Right hindlimb (tissue), 1 donor: ENCODE measurements around the gene PHKA1.
"Not testable (repeated sequence)": the region's sequence is repeated elsewhere in the genome, so short reads cannot be mapped to it uniquely, and the experiment has no call there.

ENCODE experiments used
- DNase-seq: peaks from one replicate; pipeline ENCODE4 v3.0.0-alpha.2; 2018

The PHKA1 gene

GRCh38 chrX:72568406-72569092 lies 145.6 kb downstream of the PHKA1 start:
- DNase-seq, result no peak

- DNase-seq, result no peak
Observed at GRCh38 chrX:72566448-72566847, 147.7 kb downstream of the PHKA1 start.

GRCh38 chrX:72559655-72560054 lies 154.5 kb downstream of the PHKA1 start:
- not testable (repeated sequence) for DNase-seq

GRCh38 chrX:72554448-72555140 lies 159.5 kb downstream of the PHKA1 start:
- no peak for DNase-seq

- DNase-seq, result not testable (repeated sequence)
Observed at GRCh38 chrX:72552443-72552842, 161.7 kb downstream of the PHKA1 start.

- no peak for DNase-seq
Observed at GRCh38 chrX:72545990-72546389, 168.1 kb downstream of the PHKA1 start.

- no peak for DNase-seq
Observed at GRCh38 chrX:72540318-72540717, 173.8 kb downstream of the PHKA1 start.

GRCh38 chrX:72539822-72540221 lies 174.3 kb downstream of the PHKA1 start:
- no peak for DNase-seq

GRCh38 chrX:72536542-72536941 lies 177.6 kb downstream of the PHKA1 start:
- no peak for DNase-seq

GRCh38 chrX:72532366-72532765 lies 181.7 kb downstream of the PHKA1 start:
- no peak for DNase-seq
